Kidney epithelial cell (primary cell): Measurements from ENCODE around the gene MACROD2. TPM values are rescaled to one million over a fixed set of nuclear protein-coding genes. Genes with fewer than 3 reads are reported as not detected.

Experiments
- DNase-seq: peaks from one replicate; pipeline ENCODE4 v3.0.0-alpha.2; 2010; ENCODE audit warnings: low read depth
- H3K27me3 ChIP-seq: 2 replicates; pipeline ENCODE4 v1.6.0; 2011; ENCODE audit warnings: low read length; ENCODE audit not compliant: control insufficient read depth, insufficient read depth
- H3K36me3 ChIP-seq: 2 replicates; pipeline ENCODE4 v1.5.1; 2011; ENCODE audit warnings: low read length; ENCODE audit not compliant: control insufficient read depth, insufficient read depth
- H3K4me3 ChIP-seq: 2 replicates; pipeline ENCODE4 v1.5.1; 2011; ENCODE audit warnings: low read depth, mild to moderate bottlenecking, control low read depth, low read length
- total RNA-seq: library from RNA; depleted of rRNA; stranded (reverse); fragments of >200 nt; gene quantifications from 2 replicates; pipeline ENCODE4 v1.2.3, GENCODE V29; 2015
- TF ChIP-seq, protein P1 (sequence below): IDR thresholded peaks from 2 replicates; pipeline ENCODE4 v1.5.1; 2011; ENCODE audit warnings: mild to moderate bottlenecking, moderate library complexity, low read length, control low read depth, inconsistent platforms; ENCODE audit not compliant: insufficient read depth, poor library complexity, severe bottlenecking

Gene MACROD2
- total RNA-seq, 1 donor from 2014 or later = 0.79 TPM

- Histone ChIP-seq H3K36me3 (no peaks in the 10 kb centered on the region), H3K4me3 (no peak overlapping the region), H3K27me3 (no peaks in the 10 kb centered on the region)
- DNase-seq = no peak
- TF ChIP-seq, protein P1, sequence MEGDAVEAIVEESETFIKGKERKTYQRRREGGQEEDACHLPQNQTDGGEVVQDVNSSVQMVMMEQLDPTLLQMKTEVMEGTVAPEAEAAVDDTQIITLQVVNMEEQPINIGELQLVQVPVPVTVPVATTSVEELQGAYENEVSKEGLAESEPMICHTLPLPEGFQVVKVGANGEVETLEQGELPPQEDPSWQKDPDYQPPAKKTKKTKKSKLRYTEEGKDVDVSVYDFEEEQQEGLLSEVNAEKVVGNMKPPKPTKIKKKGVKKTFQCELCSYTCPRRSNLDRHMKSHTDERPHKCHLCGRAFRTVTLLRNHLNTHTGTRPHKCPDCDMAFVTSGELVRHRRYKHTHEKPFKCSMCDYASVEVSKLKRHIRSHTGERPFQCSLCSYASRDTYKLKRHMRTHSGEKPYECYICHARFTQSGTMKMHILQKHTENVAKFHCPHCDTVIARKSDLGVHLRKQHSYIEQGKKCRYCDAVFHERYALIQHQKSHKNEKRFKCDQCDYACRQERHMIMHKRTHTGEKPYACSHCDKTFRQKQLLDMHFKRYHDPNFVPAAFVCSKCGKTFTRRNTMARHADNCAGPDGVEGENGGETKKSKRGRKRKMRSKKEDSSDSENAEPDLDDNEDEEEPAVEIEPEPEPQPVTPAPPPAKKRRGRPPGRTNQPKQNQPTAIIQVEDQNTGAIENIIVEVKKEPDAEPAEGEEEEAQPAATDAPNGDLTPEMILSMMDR = no peak
These were observed 635.7 kb downstream of the MACROD2 start for GRCh38 chr20:14631011-14631410.

GRCh38 chr20:14632906-14633305, 637.6 kb downstream of the MACROD2 start:
- H3K36me3 ChIP-seq = no peaks in the 10 kb centered on the region
- no peak for DNase-seq
- H3K4me3 ChIP-seq = no peak overlapping the region
- TF ChIP-seq, protein P1 = no peak
- no peaks in the 10 kb centered on the region for H3K27me3 ChIP-seq

DNA sequence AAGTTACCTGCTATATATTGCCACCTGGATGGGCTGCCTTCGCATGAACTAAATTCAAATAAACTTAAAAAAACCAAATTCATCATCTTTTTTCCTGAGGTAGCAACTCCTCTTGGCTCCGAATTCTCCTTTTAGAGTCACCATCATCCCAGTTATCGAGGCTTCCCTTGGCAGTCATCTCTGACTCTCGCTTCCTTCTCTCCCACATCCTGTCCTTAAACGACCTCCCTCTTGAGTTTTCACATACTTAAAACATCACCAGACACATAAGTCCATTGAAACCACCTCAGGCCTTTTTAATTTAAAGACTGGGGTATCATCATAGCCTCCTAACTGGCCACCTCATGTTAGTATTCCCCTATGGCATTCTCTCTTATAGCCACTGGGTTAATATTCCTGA, 638.2 kb downstream of the MACROD2 start:
- Histone ChIP-seq H3K27me3 (no peaks in the 10 kb centered on the region), H3K4me3 (no peak overlapping the region), H3K36me3 (no peaks in the 10 kb centered on the region)
- TF ChIP-seq, protein P1 = no peak
- DNase-seq = no peak

DNA sequence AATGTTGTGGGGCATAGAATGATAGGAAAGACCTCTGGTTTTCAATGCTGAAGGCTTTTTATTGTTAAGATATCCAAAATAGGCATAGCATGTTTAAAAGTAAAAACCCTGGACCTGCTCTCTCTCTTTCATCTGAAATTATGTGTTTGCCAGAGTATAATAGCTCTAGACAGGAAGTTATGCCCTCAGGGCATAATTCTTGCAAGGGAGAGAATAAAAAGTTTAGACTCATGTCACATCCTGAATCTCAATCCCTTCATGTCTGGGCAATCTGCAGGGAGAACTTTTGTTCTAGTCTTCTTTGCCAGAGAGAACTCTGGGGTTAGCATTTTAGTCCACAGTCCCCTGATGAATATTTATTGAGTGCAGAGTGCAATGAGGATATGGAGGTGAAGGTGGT, 639.3 kb downstream of the MACROD2 start:
- no peak for DNase-seq
- no peak overlapping the region for H3K4me3 ChIP-seq
- H3K36me3 ChIP-seq = no peaks in the 10 kb centered on the region
- no peaks in the 10 kb centered on the region for H3K27me3 ChIP-seq
- TF ChIP-seq, protein P1 = no peak

GRCh38 chr20:14637441-14637840, 642.1 kb downstream of the MACROD2 start:
- no peak overlapping the region for H3K4me3 ChIP-seq
- no peak for DNase-seq
- no peaks in the 10 kb centered on the region for H3K36me3 ChIP-seq
- TF ChIP-seq, protein P1 = no peak
- no peaks in the 10 kb centered on the region for H3K27me3 ChIP-seq

DNA sequence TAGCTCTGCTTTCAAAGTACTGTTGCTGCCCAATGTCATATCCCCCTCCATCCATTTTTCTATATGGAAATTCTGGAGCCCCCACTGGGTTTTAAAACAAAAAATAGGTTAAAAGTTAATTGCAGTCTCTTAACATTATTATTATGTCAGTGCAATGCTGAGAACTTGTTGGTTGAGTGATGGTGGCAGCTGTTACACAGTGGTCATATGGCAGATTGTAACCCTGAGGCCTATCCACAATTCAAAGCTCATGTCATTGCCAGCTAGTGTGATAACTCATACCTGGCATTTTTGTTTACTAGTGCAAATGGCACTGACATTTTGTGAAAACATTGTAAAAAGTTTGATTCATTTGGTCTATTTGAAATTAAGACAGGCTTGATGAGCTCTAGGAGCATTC, 647.8 kb downstream of the MACROD2 start:
- Histone ChIP-seq H3K36me3 (no peaks in the 10 kb centered on the region), H3K4me3 (no peak overlapping the region), H3K27me3 (no peaks in the 10 kb centered on the region)
- no peak for DNase-seq
- TF ChIP-seq, protein P1 = no peak
